HG03439 (cell line): ENCODE measurements around the gene NEK4.
A peak's percentile ranks its signal among the peaks of the same experiment; 100 is the strongest.

ENCODE experiments used
- ATAC-seq: cut with Tn5 transposase; IDR thresholded peaks from one replicate; pipeline ENCODE4 v1.9.1; 2021; ENCODE audit warnings: mild to moderate bottlenecking, moderate library complexity; ENCODE audit not compliant: unreplicated experiment

NEK4 gene

DNA sequence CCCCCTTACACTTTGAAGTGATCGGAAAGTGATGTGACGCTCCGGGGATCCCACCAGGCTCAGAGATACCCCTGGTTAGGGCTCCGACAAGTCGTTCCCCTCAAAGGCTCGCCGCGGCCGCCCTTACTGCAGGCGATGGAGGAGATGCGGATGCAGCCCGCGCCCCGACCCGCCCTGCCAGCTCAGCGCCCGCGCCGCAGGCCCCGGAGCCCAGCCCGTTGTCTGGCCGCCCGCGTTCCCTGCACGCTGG is 65.4 kb downstream of the NEK4 start:
- ATAC-seq: no peak

DNA sequence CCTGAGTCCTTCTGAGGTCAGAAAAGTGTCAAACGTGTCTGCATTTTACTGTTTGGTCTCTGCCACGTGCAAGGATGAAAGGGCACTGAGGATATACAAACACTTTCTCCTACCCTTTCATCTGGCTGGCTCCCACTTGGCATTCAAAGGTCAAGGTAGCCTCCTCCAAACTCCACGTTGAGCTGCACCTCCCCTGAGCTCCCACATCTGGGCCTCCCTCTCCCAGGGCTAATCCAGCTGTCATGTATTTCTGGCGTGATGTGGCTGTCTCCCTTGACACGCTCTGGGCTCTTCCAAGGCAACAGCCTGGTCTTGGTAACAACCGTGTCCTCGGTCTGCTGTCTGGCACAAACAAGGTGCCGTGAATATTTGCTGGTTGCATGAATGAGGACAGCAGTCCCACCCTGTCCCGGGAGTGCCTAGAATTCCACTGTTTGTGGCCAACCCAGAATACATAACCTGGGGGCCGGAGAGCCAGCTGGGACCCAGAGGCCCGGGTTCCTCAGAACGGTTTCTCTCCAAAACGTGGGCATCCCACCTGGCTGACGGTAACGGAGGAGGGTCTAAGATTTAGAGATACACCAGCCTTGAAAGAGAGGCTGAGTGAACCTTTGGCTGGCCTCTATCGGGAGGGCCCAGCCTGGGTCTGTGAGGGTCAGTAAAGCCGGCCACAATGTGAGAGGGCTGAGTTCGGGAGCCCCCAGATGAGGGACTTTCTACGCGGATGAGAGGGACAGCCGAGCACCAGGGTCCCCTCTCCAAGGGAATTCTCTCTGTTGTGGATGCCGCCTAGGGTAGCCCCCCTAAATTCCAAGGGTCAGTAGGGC is 65.9 kb downstream of the NEK4 start:
- peak; percentile 9 for ATAC-seq

DNA sequence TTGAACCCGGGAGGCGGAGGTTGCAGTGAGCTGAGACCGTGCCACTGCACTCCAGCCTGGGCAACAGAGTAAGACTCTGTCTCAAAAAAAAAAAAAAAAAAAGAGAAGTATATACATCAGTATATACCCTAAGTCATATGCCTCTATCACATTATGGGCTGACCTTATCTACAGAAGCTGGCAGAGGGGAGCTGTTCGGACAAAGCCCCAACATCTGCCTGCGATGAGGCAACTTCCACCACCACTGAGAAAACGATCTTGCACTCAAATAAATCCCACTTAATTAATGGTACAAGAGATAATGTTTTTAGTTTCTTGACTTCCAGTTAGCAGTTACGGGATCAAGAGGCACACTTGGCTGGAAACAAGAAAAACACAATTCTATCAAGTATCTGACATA is 67.4 kb downstream of the NEK4 start:
- ATAC-seq: no peak

DNA sequence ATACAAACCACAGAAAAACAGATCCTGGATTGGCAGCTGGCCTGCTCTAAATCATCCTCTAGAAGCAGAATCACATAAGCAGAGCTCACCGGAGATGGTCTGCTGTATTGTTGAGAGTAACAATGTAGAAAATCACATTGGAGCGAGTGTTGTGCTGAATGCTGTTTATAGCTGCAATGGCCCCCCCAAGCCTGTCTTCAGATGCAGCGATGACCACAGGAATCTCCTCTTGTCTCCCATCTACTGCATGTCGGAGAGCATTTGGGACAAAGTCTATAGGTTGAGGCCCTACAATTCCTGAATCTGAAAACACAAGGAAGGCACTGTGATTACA is 73.1 kb downstream of the NEK4 start:
- no peak for ATAC-seq

DNA sequence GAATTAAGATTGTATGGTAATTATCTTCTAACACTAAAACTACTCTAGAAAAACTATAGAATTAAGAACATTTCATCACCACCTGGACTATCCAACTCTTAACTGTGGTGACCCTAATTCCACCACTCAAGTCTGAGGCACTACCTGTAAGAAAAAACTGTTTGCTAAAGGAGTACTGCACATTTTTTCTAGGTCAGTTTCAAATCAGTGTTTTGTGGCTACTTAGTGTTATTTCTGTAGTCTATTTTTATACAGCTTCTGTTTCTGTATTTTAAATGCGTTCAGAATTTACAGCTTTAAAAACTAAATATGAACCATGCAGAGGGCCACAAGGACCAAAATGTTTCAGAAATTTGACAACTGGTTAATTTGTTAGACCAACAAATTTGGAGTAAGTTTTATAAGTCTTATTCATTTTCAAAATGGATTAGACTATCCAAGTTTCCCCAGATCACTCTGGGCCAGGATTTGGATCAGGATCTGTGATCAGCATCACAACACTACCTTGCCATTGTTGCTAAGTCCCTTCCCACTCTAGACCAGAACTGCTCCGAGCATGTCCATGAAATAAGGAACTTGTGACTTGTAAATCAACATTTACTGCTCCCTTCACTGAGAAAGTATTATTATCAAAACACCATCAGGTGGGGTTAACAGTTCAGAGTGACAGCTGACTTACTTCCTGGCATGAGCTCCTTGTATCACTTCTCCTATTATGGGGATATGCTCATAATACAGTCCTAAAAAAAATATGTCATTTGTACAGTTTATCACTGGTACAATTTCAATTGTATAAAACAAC is 73.7 kb downstream of the NEK4 start:
- no peak for ATAC-seq

DNA sequence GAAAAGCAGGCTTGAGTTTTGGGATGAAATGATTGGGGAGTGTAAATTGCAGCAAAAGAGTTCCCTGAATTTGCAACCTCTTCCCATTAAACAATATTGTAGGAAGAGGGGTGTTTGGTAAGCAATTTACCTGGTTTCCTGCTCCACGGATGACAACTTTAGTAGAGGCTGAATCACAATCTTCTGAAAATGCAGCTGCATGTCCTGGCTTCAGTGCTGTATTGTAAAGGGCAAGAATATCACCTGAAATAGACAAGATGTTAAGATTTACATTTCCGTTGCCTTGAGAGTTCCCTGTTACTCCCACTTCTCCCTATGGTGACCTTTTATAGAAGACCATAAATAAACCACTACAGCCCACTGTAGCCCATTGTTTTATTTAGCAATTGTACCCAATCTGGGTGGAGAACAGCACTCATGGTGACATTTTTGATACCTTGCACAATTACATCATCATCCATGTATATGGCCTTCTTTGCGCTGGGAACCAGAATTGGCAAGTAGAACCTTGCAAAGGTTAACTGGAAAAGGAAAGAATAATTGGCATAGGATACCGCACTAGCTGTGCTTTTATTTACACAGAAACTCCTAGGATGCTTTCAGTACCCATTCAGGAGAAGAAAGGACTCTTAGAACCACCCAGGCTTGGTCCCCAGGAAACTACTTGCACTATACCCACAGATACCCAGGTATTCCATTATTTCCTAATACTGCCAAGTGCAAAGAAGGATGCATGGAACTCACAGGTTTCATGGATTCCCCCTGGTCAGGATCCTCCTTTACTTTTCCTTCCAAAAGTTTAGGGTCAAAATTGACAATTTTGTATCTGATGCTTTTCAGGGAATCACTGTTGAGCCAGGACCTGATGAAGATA is 74.7 kb downstream of the NEK4 start:
- no peak for ATAC-seq

DNA sequence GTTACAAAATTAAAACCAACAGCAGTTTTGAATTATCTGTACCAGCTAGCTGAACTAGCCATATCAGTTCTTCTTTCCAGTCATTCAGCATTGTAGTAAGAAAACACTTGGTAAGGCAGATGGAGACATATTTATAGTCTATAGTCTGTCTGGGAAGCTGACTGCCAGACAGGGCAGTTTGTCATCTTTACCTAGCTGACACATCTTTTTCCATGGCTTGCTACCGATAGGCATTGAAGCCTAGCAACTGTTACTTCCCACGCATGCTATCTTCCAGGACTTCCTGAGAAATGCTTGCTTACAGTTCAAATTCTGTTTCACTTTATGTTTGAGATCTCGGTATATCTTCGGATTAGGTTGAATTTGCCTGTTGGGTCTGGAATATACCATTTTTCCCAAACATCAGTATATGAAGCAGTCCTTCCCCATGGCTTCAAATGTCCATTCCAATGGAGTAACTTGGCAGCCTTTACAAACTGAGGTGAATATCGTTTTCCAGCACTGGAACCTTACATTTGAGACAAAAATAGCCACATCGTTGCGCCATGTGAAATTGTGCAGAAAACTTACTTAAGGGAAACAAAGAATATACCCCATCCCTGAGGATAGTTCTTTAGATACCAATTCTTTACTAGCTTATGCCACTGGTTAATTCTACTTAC is 76.1 kb downstream of the NEK4 start:
- ATAC-seq: no peak

DNA sequence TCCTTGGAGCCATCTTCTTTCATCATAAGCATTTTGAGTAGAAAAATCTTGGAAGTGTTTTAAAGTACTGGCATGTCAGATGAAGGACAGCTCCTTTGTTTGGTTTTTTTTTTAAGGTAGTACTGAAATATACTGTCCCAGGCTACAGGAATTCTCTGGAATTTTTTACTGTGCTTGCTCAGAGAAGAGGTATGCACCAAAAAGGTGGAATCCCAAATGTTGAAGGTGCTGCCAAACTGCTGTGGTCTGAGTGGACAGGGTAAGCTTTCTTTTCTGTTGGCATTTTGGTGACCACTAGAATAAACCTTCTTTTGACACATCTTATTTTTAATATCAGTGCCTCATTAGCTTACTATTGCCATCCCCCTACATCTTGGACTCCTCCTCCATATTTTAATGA is 77.7 kb downstream of the NEK4 start:
- ATAC-seq: no peak

DNA sequence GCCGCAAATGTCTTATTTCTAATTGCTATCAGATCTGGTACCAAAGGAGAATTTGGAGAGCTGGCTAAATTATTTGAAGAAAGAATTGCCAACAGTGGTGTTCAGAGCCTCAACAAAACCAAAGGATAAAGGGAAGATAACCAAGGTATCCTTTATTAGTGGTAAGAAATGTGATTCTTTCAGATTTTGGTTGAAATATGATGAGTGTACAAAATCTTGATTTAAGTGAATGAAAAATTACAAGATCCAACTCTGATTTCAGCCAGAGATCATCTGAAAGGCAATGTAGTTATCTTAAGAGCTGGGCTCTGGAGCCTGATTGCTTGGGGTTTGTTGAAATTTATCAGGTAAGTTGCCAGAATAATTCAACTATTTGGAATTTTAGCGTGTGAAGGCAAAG is 80.2 kb downstream of the NEK4 start:
- ATAC-seq: no peak

DNA sequence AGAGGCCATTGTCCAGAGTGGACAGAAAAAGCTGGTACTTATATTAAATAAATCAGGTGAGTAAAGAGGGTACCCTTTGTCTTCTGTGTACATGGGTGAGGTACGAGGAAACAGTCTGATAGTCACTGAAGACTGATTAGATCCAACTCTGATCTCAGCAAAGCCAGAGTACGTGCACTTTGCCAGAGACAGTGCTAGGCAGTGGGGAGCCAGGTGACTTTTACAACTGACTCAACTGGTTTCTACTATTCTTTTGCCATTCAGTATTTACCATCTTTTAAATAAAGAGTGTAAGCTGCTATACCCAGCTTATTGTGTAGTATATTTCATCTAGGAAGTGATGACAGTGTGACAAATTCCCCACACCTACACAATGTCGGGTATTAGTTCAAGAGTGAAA is 81.6 kb downstream of the NEK4 start:
- no peak for ATAC-seq

DNA sequence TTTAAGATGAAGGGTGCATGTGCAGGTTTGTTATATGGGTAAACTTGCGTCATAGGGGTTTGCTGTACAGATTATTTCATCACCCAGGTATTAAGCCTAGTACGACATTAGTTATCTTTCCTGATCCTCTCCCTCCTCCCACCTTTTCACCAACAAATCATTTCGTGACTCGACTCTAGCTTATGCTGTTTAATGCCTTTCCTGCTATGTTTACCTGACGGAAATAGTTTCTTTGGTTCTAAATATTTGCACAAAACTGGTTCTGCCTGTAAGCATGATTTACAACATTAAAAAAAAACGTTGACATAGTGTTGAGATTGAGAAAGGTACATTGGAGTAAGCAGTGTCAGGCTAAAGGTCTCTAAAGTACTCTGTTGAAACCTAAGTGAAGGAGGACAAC is 82.5 kb downstream of the NEK4 start:
- ATAC-seq: no peak

DNA sequence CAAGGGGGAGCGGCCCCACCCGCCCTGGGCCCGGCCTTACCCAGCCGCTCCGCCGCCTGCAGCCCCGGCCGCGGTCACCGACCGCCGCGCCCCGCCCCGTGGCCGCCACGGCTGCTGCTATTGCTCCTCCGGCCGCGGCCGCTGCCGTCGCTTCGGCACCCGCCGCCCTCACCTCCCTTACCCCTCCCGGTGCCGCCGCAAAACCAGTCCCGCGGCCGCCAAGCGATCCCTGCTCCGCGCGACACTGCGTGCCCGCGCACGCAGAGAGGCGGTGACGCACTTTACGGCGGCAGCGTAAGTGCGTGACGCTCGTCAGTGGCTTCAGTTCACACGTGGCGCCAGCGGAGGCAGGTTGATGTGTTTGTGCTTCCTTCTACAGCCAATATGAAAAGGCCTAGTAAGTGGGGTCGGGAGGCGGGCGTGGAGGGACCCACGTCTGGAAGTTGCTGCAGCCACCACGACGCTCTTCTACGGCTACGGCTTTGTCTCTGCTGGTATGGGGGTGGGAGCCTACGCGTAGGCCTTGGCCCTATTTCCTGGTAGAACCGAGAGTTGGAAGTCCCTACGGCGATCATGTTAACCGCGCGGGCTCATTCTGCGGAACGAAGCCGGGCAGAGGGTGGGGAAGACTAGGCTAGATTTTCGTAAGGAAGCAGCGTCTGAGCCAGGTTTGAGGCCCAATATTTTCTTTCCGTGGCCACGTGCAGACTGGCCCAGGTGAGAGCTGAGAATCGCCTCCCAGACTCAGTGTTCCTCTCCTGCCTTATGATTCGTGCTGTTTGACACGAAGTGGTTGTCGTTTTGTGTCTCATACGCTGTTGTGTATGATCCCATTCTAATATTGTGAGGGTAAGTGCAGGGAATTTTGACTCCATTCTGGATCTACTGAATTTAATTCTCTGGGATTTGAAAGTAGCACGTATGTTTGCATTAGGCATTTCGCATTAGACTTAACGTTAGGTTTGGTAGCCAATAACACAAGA is 84.7 kb downstream of the NEK4 start, which contains the start of the genes GNL3 and PBRM1:
Gene GNL3, plus strand, starts transcription at position 324 of the 983 bp plus-strand sequence. Its CDS starts 61 bp downstream, at position 385.
Gene PBRM1, minus strand, starts transcription at position 205 of the 983 bp plus-strand sequence.
- peak; percentile 81 for ATAC-seq

DNA sequence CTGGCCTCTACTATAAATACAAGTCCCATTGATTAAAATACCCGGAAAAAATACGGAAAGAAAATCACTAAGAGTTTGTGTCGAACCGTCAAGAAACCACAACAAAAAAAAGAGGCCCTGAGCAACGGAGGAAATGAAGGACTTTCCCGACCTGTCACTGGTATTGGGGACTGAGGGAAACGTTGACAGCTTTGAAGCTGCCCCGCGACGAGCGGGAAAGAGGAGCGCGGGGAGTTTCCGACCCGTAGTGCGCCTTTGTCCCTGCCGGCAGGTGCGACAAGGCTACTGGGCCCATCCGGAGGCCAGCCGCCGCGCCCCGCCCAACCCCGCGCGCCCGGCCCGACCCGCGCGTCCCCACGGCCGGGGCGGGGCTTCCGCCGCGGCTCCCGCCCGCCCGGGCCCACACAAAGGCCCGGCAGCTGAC is 85.4 kb downstream of the NEK4 start:
- ATAC-seq: peak; percentile 76

DNA sequence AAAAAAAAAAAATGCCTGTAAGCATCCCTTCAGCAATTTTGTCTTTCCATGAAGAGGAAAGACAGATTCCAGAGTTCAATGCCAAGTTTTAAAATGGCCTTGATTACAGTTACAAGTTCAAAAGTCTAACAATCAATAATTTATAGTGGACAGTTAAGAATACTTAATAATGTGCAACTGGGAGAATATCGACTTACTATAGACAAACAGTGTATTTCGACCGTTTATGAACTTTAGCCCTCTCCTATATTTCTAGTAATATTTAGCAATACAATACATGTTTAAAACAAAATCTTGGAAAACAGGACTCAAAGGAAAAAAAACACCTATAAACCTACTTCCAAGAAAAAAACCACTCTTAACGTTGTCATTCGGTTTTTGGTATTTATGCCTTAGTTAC is 86.6 kb downstream of the NEK4 start:
- ATAC-seq: no peak

DNA sequence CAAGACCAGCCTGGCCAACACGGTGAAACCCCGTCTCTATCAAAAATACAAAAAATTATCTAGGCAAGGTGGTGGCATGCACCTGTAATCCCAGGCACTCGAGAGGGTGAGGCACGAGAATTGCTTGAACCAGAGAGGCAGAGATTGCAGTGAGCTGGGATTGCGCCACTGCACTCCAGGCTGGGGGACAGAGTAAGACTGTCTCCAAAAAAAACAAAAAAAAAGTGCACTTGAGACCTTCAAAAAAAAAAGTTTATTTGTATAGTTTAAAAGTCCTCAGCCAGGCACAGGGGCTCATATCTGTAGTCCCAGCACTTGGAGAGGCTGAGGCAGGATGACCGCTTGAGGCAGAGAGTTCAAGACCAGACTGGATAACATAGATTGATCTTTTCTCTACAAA is 87.1 kb downstream of the NEK4 start:
- ATAC-seq: no peak

DNA sequence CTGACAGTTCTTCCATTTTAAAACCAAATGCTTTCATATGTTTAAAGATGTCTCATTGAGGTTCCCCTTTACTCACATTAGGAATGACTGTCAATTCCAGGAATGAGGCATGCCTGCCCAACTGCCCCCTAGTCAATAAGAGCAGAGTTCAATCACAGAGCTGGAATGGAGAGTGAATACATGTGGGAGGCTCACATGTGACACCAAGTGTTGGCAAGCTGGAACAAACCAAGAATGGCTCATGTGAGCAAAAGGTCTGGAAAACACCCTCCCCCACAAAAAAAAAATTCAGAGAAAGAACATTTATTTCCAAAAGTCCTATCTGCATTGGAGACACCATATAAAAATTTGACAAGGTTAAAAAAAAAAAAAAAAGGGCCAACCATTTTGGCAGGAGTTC is 88.7 kb downstream of the NEK4 start:
- no peak for ATAC-seq

DNA sequence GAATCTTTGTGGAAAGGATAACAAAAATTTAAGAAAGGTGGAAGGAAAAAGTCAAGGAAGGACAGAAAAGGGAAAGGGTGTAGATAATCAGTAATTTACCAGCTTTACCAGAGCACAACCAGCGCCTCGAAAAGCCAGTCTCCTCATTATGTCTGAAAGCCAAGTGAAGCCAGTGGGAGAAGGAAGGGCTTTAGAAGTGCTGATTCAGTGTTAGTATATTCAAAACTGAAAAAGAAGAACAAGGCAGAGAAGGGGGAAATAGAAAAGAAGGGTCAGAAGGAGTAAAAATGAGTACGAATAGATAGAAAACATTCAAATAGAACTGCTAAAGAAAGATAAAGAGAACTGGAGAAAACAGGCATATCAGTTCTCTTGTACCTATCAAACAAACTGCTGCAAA is 89.1 kb downstream of the NEK4 start:
- ATAC-seq: no peak

DNA sequence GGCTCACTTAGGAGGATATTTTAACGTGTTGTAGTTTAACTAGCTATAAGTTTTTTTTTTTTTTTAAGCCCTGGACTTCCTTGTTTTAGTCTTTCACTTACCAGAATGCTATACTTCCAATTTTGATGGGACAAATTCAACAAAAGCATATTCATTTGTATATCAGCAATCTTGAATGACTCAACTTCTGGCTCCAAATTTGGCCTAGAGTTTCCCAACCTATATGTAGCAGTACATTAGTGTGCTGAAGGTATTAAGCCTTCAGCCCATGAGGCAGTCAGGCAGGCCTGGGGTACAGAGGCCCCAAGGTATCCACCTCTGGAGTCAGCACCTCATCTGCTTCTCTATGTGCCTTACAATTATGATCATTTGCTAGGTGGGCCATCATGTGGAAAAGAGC is 90.9 kb downstream of the NEK4 start:
- no peak for ATAC-seq

DNA sequence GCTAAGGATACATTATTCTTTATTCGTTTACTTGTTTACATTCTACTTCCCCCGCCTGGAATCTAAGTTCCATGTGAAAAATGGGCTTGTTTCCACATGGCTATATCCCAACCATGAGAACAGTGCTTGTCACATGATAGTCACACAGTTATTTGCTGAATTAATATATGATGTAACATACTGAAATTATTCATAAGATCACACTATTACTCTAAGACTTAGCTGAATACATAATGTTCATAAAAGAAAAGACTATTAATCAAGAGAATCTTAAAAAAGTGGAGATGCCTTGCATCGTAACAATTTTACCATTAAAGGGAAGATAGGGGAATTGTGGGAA is 91.6 kb downstream of the NEK4 start:
- no peak for ATAC-seq
